Cardiac fibroblast (primary cell): ENCODE measurements around the gene P3H4.
"Not testable (repeated sequence)": the region's sequence is repeated elsewhere in the genome, so short reads cannot be mapped to it uniquely, and the experiment has no call there.

Experiments used
- DNase-seq, 2 donors: peaks; one replicate each; pipeline versions ENCODE4 v3.0.0 to v3.0.0-alpha.2; 2010; ENCODE audit warnings: low read depth in 2 of 2
- H3K4me3 ChIP-seq, 2 donors: replicated peaks in 1 of 2; 1 replicate in 1 of 2; 2 replicates in 1 of 2; pipeline ENCODE4 v1.5.1; 2011; ENCODE audit warnings: low read depth in 2 of 2, low read length in 2 of 2, mild to moderate bottlenecking in 2 of 2, moderate library complexity in 1 of 2
- CTCF ChIP-seq: IDR thresholded peaks from one replicate; pipeline ENCODE4 v1.5.1; 2011; ENCODE audit warnings: low read depth, mild to moderate bottlenecking, low read length, inconsistent platforms

Gene P3H4

DNA sequence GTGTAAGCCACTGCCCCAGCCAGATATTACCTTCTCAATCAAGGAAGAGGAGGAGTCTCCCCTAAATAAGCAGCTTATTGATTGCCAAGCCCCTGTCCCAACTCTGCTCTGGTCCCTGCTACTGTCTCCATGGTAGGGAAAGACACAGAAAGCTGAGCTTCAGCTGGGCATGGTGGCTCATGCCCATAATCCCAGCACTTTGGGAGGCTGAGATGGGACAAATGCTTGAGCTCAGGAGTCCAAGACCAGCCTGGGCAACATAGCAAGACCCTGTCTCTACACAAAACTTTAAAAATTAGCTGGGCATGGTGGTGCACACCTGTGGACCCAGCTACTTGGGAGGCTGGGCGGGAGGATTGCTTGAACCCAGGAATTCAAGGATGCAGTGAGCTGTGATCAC lies 31.8 kb downstream of the P3H4 start:
- TF ChIP-seq CTCF = no peak
- no peak overlapping the region for H3K4me3 ChIP-seq
- DNase-seq = no peak

DNA sequence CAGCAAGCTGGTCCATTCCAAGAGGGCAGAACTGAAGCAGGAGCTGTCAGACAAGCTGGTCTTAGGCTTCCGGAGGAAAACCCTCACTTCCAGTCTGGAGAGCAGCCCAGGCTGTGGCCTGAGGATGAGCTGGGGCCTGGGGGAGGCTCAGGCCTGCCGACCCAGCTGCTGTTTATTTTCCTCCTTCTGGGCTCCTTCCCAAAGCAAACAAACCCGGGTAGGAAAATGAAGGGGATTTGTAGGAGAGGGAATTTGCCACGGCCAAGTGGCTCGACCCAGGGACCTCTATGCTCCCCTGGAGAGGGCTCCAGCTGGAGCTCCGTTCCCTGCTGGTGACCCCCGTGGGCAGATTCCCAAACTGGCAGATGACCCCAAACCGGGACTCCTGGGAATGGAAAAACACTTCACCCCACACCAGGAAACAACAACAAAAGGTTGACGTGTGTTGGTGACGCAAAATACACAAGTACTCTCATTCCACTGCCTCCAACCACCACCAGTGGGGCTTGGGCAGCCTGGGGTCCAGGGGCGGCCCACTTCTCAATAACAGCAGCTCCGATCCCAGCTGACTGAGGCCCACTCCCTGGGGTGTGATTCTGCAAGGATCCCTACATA lies 34.1 kb downstream of the P3H4 start:
- H3K4me3 ChIP-seq = peak overlapping the region in 1 of 2 donors; percentile 18
- DNase-seq = peak; percentile 95 to 98
- TF ChIP-seq CTCF = peak; percentile 18

DNA sequence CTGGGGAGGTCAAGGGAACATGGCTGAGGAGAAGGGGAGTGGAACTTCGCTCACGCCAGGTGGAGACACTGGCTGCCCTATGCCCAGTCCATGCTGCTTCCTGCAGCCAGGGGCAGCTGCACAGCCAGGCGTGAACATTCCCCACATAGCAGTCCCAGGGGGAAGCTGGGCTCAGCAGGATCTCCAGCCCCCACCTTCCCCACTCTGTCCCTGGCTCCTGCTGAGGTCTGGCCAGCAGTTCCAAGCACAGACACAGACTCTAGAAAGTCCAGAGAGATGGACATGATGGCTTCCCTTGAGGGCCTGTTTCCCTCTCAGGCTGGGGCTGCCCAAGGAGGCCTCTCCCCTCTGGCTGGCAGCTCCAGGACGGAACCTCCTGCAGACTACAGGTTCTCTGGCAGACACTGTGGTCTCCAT lies 34.6 kb downstream of the P3H4 start:
- DNase-seq = peak in 1 of 2 donors; percentile 70
- TF ChIP-seq CTCF = peak; percentile 47
- H3K4me3 ChIP-seq = peak overlapping the region in 1 of 2 donors; percentile 18

DNA sequence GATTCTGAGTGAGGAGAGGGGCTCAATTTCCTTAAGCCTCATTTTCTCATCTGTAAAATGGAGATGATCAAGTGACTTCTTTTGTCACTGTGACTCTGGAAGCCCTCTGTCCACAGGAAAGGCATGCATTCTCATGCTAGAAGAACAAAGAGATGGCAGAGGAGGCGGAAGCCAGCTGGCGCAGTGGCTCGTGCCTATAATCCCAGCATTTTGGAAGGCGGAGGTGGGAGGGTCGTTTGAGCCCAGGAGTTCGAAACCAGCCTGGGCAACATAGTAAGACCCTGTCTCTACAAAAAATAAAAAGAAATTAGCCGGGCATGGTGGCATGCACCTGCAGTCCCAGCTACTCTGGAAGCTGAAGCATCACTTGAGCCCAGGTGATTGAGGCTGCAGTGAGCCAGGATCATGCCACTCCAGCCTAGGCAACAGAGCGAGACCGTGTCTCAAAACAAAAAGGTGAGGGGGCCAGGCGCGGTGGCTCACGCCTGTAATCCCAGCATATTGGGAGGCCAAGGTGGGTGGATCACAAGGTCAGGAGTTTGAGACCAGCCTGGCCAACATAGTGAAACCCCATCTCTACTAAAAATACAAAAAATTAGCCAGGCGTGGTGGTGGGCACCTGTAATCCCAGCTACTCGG lies 35.4 kb downstream of the P3H4 start:
- not testable (repeated sequence) for H3K4me3 ChIP-seq, DNase-seq

- peak in 1 of 2 donors; percentile 36 for DNase-seq
- TF ChIP-seq CTCF = no peak
- no peak overlapping the region for H3K4me3 ChIP-seq
These were observed 36.1 kb downstream of the P3H4 start for GRCh38 chr17:41775394-41776226.

- H3K4me3 ChIP-seq = no peak overlapping the region
- TF ChIP-seq CTCF = no peak
- DNase-seq = peak in 1 of 2 donors; percentile 25
These were observed 38.0 kb downstream of the P3H4 start for GRCh38 chr17:41773731-41774193.

DNA sequence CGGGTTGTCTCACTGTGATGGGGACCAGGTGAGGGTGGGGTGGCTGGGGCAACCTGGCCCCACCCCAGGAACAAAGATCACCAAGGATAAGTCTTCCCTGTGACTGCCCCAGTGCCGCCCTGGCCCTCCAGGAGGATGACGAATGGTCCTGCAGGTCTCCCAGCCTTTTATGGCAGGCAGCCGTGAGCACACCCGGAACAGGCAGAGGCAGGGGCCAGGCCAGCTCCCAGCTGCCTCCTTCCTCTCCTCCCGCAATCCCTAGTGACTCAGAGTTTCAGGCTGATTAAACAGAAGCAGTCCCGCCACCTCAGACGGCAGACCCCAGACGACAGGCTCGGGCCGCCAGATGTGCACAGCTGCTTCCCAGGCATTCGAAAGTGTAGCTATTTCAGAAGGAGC lies 38.6 kb downstream of the P3H4 start:
- DNase-seq = peak; percentile 84 to 91
- H3K4me3 ChIP-seq = no peak overlapping the region
- TF ChIP-seq CTCF = no peak
